ENCODE measurements around the gene RNF144A. TPM values are rescaled to one million over a fixed set of nuclear protein-coding genes. Genes with fewer than 3 reads are reported as not detected.

The RNF144A gene
- polyA plus RNA-seq, 3 donors = 0.30 to 0.68 (median 0.48) TPM

DNA sequence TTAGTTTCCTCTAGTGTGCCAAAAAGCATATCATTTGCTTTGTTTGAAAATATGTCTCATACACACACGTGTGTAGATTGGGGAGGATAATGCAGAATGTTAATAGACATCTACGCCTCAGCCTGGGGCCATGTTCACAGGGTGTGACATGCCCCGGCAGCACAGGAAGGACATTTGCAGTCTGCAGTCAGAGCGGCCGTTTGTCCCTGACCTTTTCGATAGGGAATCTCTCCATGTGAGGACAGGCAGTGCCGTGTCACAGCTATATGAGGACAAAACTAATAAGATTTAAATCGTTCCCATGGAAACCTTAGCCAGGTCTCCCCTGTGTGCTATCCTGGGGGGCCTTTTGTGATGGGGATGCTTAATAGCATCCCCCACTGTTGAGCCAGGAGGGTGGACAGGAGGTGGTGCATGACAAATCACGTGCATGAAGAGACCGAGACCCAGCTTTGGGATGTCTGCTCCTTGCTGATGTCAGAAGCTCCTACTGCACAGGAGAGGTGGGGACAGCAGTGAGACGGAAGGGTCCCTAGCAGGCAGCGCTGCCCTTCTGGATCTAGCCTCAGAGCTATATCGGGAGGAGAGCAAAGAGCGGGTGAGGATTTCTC lies 100.6 kb downstream of the RNF144A start:
- Histone ChIP-seq H3K4me2 (replicated peaks; ENCODE audit: extremely low read depth, low read length, poor library complexity, severe bottlenecking) (no peak overlapping the region), H3K4me1 (ENCODE audit: control insufficient read depth in 1 of 2, insufficient read depth in 2 of 2, low read length in 2 of 2) (peaks cover 12 to 18% of the 10 kb centered on the region in 2 donors), H3K9ac (ENCODE audit: insufficient read depth, low read length, poor library complexity, severe bottlenecking) (no peak overlapping the region), H3K36me3 (replicated peaks in 1 of 2; ENCODE audit: control insufficient read depth in 1 of 2, insufficient read depth in 2 of 2, low read length in 2 of 2) (peaks cover 2 to 9% of the 10 kb centered on the region in 2 donors), H3K27ac (ENCODE audit: low read depth in 1 of 2, low read length in 2 of 2) (no peak overlapping the region), H2AFZ (ENCODE audit: insufficient read depth, low read depth, low read length, poor library complexity, severe bottlenecking) (no peak overlapping the region), H3K4me3 (replicated peaks in 1 of 3; ENCODE audit: low read depth in 2 of 3, low read length in 3 of 3) (no peak overlapping the region), H3K79me2 (ENCODE audit: insufficient read depth, low read length) (no peaks in the 10 kb centered on the region), H3K27me3 (ENCODE audit: control insufficient read depth in 2 of 2, insufficient read depth in 2 of 2, low read length in 2 of 2) (no peaks in the 10 kb centered on the region), H3K9me3 (replicated peaks in 1 of 2; ENCODE audit: control insufficient read depth in 1 of 2, insufficient read depth in 1 of 2, low read length in 2 of 2) (no peaks in the 10 kb centered on the region), H4K20me1 (ENCODE audit: insufficient read depth, low read length) (no peaks in the 10 kb centered on the region)
- Mint-ChIP-seq H3K9me3 (no peaks in the 10 kb centered on the region), H3K27ac (peak overlapping the region in 1 of 7 donors; percentile 60), H3K4me1 (peaks cover 19% of the 10 kb centered on the region), H3K36me3 (peaks cover 13% of the 10 kb centered on the region in 2 donors), H3K4me3 (no peak overlapping the region), H3K27me3 (ENCODE audit: low read depth in 3 of 3) (no peaks in the 10 kb centered on the region)
- TF ChIP-seq CTCF (IDR thresholded peaks at IDR 0.05) = no peak
- intact Hi-C loops (cut with micrococcal nuclease) = no loop called here
- DNase-seq = no peak
- WGBS (ENCODE audit: insufficient coverage) = 97% methylated on average over 14 of the region's 14 CpGs

DNA sequence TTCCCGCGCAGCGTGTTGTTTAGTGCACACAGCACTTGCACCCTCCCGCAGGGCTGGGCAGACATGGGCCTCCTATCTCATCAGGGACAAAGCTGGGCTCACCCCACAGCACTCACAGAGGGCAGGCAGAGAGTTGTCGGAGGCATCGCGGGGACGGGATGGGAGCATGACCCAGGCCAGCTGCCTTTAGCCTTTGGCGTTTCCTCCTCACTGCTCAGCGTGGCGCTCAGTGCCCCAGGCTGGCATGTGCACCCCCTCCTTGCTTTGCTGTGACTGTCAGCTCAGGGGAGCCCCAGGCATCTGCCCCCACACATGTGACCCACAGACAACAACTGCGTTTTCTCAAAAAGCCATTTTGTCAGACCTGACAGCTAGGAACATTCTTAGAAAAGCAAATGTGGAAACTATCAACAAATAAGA lies 101.1 kb downstream of the RNF144A start:
- Histone ChIP-seq H2AFZ (ENCODE audit: insufficient read depth, low read depth, low read length, poor library complexity, severe bottlenecking) (no peak overlapping the region), H3K27ac (ENCODE audit: low read depth in 1 of 2, low read length in 2 of 2) (no peak overlapping the region), H3K4me3 (replicated peaks in 1 of 3; ENCODE audit: low read depth in 2 of 3, low read length in 3 of 3) (no peak overlapping the region), H3K27me3 (ENCODE audit: control insufficient read depth in 2 of 2, insufficient read depth in 2 of 2, low read length in 2 of 2) (no peaks in the 10 kb centered on the region), H3K9ac (ENCODE audit: insufficient read depth, low read length, poor library complexity, severe bottlenecking) (no peak overlapping the region), H3K9me3 (replicated peaks in 1 of 2; ENCODE audit: control insufficient read depth in 1 of 2, insufficient read depth in 1 of 2, low read length in 2 of 2) (no peaks in the 10 kb centered on the region), H3K79me2 (ENCODE audit: insufficient read depth, low read length) (no peaks in the 10 kb centered on the region), H3K36me3 (replicated peaks in 1 of 2; ENCODE audit: control insufficient read depth in 1 of 2, insufficient read depth in 2 of 2, low read length in 2 of 2) (peaks cover 2 to 14% of the 10 kb centered on the region in 2 donors), H4K20me1 (ENCODE audit: insufficient read depth, low read length) (no peaks in the 10 kb centered on the region), H3K4me1 (ENCODE audit: control insufficient read depth in 1 of 2, insufficient read depth in 2 of 2, low read length in 2 of 2) (peaks cover 12 to 18% of the 10 kb centered on the region in 2 donors), H3K4me2 (replicated peaks; ENCODE audit: extremely low read depth, low read length, poor library complexity, severe bottlenecking) (no peak overlapping the region)
- no peaks in the 10 kb centered on the region for H3K27me3 Mint-ChIP-seq (ENCODE audit: low read depth in 3 of 3)
- 92% methylated on average over 11 of the region's 12 CpGs for WGBS (ENCODE audit: insufficient coverage)
- H3K4me3 Mint-ChIP-seq = no peak overlapping the region
- no peak for DNase-seq
- H3K36me3 Mint-ChIP-seq = peaks cover 13% of the 10 kb centered on the region in 2 donors
- no peak overlapping the region for H3K27ac Mint-ChIP-seq
- intact Hi-C loops (cut with micrococcal nuclease) = no loop called here
- TF ChIP-seq CTCF (IDR thresholded peaks at IDR 0.05) = no peak
- peaks cover 19% of the 10 kb centered on the region for H3K4me1 Mint-ChIP-seq
- no peaks in the 10 kb centered on the region for H3K9me3 Mint-ChIP-seq

Data from CD14-positive monocyte (primary cell).